GOT3 (cell line): Measurements from ENCODE around the gene IQCE.
"Not testable (repeated sequence)": the region's sequence is repeated elsewhere in the genome, so short reads cannot be mapped to it uniquely, and the experiment has no call there.

Source experiments
- DNase-seq: peaks from one replicate; lab custom pipeline; 2025; ENCODE audit warnings: mixed read lengths; lab: John Stamatoyannopoulos, UW

The IQCE gene

GRCh38 chr7:2576742-2577491, 18.1 kb downstream of the IQCE start:
- no peak for DNase-seq

GRCh38 chr7:2577914-2578680, 19.3 kb downstream of the IQCE start:
- DNase-seq: no peak

GRCh38 chr7:2580636-2581035, 21.9 kb downstream of the IQCE start:
- DNase-seq: no peak

- DNase-seq: no peak
Measured at GRCh38 chr7:2582006-2582735, 23.4 kb downstream of the IQCE start.

- no peak for DNase-seq
Measured at GRCh38 chr7:2583798-2584580, 25.2 kb downstream of the IQCE start.

- DNase-seq: no peak
Measured at GRCh38 chr7:2585446-2585845, 26.7 kb downstream of the IQCE start.

GRCh38 chr7:2586326-2587020, 27.7 kb downstream of the IQCE start:
- DNase-seq: no peak

- DNase-seq: no peak
Measured at GRCh38 chr7:2587134-2587533, 28.4 kb downstream of the IQCE start.

GRCh38 chr7:2587778-2588177, 29.0 kb downstream of the IQCE start:
- no peak for DNase-seq

GRCh38 chr7:2589341-2589740, 30.6 kb downstream of the IQCE start:
- DNase-seq: no peak

GRCh38 chr7:2589941-2590340, 31.2 kb downstream of the IQCE start:
- DNase-seq: not testable (repeated sequence)

- DNase-seq: no peak
Measured at GRCh38 chr7:2592375-2592865, 33.6 kb downstream of the IQCE start.

- DNase-seq: no peak
Measured at GRCh38 chr7:2593036-2593727, 34.4 kb downstream of the IQCE start.

GRCh38 chr7:2594599-2594998, 35.8 kb downstream of the IQCE start:
- DNase-seq: no peak

- DNase-seq: no peak
Measured at GRCh38 chr7:2595258-2595860, 36.6 kb downstream of the IQCE start.

GRCh38 chr7:2596464-2597272, 37.9 kb downstream of the IQCE start:
- DNase-seq: no peak

GRCh38 chr7:2597273-2597640, 38.5 kb downstream of the IQCE start:
- no peak for DNase-seq

GRCh38 chr7:2598154-2598823, 39.5 kb downstream of the IQCE start:
- DNase-seq: no peak

GRCh38 chr7:2601065-2601464, 42.3 kb downstream of the IQCE start:
- no peak for DNase-seq
